HG02870 (cell line): ENCODE data around the gene TTLL11.

Experiments used
- ATAC-seq: cut with Tn5 transposase; IDR thresholded peaks from one replicate; pipeline ENCODE4 v1.9.1; 2021; ENCODE audit warnings: mild to moderate bottlenecking, moderate library complexity; ENCODE audit not compliant: unreplicated experiment

TTLL11 gene

DNA sequence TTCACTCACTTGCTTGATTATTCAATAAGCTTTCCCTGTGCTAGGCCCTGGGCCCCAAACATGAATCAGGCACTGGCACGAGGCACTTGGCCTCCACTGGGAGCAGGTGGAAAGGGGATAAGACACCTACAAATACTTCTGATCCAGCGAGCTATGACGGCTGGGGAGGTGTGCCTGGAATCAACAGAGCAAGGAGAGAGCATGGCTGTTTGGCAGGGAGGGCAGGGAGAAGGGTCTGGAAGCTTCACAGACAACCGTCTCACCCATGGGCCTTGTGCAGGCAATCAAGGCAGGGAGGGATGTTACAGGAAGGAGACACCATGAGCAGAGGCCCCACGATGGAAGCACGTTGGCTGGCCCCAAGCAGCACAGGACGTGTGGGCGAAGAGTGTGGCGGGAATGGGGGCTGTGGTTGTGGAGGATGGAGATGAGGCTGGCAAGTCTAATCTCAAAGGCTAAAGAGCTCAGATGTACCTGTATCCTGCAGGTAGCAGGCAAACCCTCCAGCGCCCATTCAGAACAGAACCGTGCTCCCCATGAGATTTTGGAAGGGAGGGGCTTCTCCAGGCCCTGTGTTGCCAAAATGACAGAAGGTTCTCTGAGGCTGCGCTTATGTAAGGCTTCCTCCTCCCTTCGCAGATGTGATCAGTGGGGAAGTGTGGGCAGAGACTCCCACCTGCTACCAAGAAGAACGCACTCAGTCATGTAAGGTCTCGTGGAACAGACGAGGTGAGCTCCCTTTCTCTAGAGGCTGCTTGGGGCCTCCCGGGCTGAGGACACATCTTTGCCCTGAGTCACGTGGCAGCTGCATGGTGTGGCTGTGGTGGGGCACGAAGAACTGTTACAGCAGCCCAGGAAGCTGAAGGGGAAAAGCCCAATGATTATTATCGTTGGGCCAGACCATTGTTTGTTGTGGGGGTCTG, 252.0 kb downstream of the TTLL11 start:
- no peak for ATAC-seq

DNA sequence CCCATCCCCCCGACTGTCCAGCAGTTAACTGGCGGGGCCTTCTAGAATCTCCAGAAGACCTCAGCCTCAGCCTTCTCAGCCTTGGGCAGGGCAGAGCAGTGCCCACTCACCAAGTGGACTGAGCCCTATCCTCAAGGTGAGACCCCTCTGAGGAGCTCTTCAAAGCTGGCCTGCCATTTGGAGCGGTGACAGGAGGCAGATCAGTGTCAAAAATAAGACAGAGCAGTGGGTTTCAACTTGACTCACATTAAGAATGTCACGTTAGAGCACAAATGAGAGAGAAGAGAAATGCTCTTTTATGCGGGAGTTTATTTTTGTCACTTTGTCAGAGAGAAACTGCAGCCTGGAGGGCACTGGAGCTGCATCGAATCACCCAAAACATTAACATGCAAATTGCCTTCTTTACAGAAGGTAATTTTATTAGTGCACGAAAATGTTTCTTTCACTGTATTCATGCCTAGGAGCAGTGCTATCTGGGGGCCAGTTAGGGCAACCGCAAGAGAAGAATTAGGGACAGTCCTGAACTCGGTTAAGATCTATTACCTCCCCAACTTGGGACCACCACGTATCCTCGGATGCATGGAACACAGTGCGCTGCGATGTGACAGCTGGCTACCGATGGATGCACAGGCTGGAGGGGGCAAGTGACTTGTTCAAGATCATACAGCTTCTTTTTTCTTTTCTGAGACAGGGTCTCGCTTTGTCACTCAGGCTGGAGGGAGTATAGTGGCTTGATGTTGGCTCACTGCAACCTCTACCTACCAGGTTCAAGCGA, 253.2 kb downstream of the TTLL11 start:
- ATAC-seq, result peak; percentile 85

DNA sequence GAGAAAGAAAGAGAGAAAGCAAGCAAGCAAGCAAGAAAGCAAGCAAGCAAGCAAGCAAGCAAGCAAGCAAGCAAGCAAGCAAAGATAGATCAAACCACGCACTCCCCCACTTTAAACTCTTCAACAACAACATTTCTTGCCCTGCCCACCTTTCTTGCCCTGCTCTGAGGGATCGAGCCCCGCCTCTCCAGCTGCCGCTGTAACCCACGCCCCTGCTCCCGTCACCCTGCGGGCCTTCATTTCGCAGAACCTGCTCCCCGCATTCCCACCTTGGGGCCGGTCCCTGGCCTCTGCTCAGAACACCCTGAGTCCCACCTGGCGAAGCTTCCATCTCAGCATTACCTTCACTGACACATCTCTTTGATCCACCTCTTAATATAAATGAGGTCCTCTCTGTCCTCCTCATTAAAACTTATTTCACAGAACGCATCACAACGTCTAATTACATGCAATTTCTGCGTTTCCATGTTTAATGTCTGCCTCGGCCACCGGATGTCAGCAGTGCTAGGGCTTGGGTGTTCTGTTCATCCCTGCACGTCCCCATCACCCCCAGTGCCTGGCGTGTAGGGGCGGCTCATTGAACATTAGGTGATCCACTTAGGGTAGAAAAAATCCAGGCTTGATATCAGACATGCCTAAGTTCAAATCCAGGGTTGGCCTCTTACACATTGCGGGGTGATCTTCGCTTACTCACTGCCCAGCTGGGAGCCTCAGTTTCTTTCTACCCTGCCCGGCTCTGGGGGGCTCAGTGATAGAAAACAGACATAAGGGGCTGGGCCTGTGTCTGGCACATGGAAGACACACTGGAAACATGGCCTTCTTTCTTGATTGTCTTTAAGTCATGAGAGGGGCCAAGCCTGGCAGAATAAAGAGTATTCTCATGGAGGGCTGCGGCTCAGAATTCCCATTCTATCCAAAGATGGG, 254.1 kb downstream of the TTLL11 start:
- ATAC-seq, result no peak

DNA sequence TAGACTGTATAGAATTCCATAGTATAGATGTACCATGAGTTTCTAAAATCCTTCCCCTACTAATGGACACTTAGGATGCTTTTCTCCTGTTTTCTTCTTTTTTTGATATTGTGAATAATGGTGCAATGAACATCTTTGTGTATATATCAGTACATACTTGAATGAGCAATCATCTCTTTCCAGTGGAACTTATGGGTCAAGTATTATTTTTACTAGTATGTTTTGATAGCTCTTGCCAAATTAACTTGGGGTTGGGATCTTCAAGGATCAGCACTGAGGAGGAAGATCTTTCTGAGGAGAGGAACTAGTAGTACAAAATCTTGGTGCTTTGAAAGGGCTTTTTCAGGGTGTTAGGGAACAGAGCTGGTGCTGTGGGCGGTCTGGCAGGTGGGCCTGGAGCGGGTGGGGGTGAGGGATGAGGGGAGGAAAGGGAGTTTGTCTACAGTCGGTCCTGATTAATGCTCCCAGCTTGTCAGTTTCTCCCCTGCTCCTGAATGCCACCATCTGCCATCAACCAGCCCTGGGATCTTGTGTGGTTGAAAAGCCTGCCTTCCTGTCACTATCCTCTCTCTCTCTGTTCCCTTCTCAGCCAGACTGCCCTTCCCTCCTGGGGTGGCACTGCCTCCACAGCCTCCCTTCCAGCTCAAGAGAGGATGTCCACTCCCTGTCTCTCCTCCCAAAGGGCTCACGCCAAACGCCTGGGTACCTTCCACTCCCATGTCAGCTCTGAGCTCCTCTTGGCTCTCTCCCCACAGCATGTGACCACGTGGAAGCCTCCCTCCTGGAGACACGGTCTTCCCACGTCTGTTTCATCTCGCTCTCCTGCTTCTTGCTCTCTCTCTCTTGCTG, 255.8 kb downstream of the TTLL11 start:
- ATAC-seq, result no peak

DNA sequence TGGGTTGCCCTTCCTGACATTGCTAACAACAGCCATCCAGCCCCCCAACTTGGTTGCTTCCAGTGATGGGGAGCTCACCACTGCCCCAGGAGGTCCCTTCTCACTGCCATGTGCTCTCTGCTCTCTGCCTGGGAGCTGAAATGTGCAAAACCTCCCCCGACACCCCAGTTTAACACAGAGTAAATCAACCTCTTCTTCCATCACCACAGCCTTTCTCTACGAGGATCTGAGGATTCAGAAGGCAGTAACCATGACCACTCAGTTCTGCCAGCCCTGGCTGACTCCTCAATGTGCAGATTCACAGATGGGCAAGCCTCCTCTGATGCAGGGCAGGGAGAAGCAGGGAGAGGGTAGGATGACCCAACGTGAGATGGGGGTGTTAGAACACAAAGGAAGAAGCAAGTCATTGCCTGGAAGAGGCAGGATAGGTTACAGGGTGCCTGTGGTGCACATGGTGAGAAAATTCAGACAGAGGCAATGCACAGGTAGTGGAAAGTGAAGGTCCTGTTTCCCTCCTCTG, 256.7 kb downstream of the TTLL11 start:
- no peak for ATAC-seq

DNA sequence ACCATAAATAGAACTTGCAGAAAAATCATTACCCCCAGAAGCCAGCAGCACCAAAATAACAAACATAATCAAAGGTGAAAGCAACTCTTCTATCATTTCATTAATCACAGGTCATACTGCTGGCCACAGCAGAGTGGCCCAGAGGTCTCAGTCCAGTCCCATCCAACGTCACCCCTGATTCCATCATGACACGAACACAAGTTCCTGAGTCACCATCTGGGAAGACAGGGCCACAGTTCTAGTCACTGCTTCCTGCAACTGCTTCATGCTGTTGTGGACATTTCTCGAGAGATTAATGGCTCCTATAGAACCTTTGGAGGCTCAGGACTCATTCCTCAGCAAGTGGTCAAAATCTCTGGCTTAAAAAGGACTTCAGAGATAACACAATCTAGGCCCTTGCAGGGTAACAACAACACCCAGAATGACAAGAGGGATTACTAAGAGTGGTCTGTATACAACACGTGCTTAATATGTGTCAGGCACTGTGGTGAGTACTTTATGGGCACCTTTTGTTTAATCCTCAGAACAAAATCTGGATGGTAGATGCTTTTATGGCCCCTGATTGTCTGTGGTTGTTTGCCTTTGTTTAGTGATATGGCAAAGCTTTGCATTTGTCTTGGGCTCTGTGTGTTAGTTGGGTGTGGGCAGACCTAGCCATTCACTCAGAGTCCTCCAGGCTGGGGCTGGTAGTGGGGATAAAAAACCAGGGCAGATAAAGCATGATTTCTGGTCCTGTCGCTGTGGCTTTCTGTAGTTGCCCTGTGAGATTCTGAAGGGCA, 257.3 kb downstream of the TTLL11 start:
- no peak for ATAC-seq

DNA sequence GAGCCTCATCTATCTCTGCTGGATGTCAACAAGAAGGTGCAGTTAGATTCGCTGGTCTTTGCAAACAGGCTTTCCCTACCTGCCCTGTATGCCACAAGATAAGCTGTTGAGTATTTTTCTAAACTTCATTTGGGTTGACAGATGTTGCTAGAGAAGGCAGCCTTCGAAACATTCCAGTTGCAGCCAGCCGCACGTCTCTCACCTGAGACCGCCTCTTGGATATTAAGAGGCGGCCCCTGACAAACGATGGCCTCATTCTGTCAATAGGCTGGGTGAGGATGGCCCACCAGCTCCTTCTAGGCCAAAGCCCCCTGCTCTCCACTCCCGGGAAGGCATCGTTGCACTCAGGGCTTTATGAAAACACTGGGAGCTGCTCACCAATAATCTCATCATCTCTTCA, 260.0 kb downstream of the TTLL11 start:
- ATAC-seq, result no peak

DNA sequence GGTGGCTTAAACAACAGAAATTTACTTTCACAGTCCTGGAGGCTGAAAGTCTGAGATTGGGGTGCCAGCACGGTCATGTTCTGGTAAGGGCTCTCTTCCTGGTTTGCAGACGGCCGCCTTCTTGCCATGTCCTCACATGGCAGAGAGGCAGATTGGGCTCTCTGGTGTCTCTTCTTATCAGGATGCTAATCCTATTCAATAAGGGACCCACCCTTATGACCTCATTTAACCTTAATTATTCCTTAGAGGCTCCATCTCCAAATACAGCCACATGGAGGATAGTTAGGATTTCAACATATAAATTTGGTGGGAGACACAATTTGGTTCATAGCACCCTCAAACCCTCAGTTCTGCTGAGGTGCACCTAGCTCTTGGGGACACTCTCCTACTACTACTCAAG, 261.2 kb downstream of the TTLL11 start:
- ATAC-seq, result no peak

DNA sequence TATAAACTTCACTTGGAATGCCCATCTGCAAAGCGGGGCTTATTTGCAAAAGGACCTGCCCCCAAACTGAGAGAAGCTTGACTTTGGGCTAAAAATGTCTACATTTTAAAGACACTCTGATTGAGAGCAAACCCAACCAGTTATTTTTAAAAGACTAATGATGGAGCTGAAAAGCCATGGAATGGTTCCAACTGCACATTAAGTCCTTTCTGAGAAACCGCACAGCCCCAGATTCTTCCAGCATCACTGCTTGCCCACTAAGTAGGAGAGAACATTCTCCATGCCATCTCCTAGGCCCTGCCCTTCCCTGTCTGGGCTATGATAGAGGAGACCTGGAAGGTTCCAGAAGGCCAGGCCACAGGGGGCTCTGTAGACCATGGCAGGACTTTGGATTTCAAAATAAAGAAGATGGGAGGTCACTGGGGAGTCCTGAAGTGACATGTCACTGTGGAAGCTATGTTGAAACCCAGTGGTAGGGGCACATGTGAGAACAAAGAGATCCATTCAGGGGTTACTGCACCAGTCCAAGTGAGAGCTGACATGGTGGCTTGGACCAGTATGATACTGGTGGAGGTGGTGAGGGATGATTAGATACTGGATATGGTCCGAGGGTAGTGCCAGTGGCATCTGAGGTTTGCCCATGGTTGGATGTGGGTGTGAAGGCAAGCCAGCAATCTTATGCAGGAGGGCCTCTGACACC, 262.5 kb downstream of the TTLL11 start:
- ATAC-seq, result no peak

DNA sequence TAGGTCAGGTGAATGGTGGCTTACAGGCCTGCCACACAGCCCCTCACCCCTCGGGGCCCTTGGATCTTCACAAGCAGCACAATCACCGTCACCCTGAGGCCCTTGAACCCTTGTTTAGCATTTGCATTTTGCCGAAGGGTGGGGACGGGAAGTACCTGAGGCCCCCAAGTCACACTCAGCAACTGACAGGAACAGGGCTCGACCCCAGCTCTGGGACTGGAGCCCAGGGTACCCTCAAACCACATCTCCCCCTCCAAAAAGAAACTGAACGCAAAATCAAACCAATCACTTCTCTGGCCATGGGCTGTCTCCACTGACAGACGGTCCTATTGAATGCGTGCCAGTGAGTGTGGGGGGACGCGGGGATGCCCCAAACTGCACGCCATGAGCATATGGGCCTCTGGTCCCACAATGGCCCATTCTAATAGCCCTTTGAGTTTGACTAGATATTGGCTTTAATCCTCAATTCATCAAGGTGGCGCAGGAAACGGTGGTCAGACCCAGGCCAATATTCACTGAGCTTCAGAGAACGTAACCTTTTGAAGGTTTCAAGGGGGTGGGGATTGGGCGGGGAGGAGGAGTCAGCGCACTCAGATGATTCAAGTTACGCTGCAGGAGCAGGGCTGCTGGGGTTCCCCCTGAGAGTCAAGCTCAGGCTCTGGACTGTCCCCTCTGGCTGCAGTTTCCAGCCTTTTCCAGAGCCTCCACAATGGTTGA, 265.7 kb downstream of the TTLL11 start:
- no peak for ATAC-seq

DNA sequence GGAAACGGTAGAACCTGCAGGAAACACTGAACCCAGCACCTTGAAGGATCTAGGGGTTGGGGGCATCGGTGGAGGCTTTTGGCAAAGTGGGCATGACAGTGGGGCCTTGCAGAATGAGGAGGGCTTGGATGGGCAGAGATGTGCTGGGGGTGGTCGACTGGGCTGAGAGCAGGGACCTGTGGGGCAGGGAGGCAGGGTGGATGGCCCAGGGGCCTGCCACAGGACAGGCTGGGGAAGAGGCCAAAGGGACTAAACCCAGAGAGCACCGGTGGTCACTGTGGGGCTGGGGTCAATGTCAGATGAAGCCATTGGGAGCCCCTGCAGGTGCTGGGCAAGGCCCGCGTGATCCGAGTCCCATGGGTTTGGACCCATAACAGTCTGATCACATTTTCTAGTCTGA, 266.4 kb downstream of the TTLL11 start:
- no peak for ATAC-seq

DNA sequence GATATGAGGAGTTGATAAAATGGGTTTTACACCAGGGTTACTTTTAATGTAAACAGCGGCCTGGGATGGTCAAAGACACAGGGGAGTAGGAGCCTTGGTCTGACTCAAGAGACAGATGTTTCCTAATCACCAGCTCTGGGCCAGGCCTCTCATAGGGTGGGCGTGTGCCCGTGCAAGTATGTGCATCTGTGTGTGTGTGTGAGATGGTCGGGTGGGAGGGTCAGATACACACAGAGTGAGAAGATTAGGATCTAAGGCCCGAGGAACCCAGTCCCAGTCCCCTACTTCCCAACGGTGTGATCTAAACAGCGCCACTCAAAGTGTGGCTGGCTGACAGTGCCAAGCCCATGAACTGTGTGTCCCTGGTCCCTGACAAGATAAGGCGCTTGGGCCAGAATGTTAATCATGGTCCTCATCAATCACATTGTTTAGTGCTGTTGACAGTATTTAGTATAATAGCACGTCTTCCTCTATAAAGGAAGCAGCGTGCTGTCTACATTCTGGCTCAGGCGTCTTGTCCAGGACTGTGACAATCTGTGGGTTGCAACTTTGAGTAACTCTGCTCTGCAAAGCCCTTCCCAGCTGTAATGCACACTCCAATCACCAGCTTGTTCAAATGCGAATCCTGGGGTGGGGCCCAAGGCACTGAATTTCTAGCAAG, 267.9 kb downstream of the TTLL11 start:
- no peak for ATAC-seq

DNA sequence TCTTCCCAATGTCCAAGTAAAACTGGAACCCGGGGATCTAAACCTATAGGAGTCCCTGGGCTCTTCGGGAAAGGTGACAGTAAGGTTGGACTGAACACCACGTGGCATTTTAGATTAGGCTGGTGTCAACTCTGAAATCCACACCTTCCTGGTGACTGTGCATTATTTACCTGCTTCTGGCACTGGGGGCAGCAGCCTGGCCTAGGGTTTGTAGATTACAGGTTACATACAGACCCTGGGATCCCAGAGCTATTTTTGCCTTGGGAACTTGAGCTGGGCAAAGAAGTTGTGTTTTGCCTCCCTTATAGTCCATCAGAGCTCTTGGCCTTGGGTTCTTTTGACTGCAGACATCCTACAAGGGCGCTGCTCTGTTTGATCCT, 268.5 kb downstream of the TTLL11 start:
- ATAC-seq, result no peak

DNA sequence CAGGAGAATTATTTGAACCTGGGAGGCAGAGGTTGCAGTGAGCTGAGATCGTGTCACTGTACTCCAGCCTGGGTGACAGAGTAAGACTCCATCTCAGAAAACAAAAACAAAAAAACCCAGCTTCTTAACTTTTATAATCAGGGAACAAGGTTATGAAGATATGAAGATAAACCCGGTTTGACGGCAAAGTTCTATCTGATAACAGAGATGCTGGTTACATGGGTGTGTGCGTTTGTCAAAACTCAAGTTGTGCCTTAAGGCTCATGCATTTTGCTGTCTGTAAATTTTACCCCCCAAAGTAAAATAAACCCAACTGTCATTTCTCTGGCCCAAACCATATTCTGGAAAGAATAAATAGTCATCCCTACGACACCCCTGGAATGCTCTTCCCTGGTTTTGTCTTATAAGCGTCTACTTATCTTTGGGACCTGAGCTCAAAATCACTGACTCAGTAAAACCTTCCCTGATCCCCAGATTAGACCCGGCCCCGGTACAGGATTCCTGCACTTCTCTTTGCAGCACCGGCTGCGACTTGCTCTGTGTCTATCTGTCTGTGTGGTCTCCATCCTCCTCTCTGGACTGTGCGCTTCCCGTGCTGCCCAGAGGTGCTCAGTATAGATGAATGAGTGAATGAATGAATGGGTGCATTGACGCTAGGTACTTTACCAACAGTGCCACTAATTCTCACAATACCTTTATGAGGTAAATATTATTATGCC, 269.5 kb downstream of the TTLL11 start:
- no peak for ATAC-seq

DNA sequence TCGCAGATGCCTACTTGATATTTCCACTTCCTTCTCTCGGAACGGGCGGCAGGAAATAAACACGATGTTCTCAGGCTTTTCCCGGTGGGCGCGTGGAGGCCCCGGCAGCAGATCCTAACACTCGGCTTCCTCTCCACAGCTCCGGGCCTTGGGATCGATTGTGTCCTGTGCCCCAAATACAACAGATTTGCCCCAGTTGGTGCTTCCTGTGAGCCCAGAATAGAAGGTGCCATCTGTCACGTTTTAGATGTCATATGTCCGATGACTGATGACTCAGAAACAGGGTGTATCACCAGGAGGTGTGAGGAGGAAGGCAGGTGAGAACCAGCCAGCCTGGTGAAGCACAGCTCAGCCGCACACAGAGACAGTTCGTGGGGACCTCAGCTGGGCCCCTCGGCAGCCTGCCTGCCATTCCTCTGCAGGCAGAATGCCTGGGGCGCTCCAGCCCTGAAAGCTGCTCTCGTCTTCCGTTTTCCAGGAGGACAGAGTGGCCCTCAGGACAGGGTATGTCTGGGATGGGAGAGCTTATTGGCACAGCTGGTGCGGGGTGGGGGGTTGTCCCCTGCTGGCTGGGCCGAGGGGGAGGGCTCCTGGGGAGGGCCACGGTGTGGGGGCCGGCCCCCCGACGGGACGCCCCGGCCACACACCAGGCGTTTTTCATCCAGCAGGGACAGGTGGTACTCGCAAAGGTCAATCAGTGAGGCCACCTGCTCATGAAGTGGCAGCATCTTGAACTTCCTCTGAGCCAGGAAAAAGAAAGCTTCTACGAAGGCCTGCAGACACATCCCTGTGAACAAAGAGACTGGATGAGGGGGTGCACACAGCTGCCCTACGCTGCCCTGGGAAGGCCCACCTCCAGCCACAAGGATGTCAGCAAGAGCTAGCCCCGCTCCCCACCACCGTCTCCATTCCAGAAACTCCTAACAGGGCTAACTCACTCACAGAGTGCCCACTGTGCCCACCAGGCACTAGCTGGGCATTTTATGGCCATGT, 270.7 kb downstream of the TTLL11 start:
- no peak for ATAC-seq

DNA sequence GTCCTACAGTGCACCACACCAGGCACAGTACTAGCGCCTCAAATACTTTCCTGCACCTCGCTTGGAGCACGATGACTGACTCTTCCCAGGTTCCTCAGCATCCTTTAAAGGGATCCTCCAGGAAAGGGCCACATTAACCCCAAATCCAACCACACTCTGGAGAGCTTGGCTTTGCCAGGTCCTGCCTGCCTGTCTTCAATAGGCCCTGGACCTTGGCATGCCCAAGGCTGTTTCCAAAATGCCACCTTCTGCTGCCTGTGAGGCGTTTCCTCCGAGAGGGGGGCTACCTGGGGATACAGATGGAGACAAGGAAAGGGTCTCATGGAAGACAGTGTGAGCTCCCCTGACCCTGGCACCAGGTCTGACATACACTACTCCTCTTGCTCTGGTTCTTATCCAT, 271.8 kb downstream of the TTLL11 start:
- ATAC-seq, result no peak
